Islet precursor cell (in vitro differentiated cells): ENCODE results near the gene PPARA.

Experiments
- DNase-seq: peaks from one replicate; pipeline ENCODE4 v3.0.0-alpha.2; 2018

Gene PPARA

GRCh38 chr22:46150034-46150654 is at the start of gene PPARA:
Gene PPARA (plus strand): TSS chr22:46150526. CDS start chr22:46198384, 47,858 bp downstream.
- DNase-seq, result peak; percentile 78

GRCh38 chr22:46102159-46102558 is 48.2 kb upstream of the PPARA start:
- DNase-seq, result no peak

- no peak for DNase-seq
Observed at GRCh38 chr22:46102752-46103151, 47.6 kb upstream of the PPARA start.

- no peak for DNase-seq
Observed at GRCh38 chr22:46103181-46103580, 47.1 kb upstream of the PPARA start.

- DNase-seq, result no peak
Observed at GRCh38 chr22:46103664-46104063, 46.7 kb upstream of the PPARA start.

GRCh38 chr22:46104170-46104880 is 46.0 kb upstream of the PPARA start:
- no peak for DNase-seq

- no peak for DNase-seq
Observed at GRCh38 chr22:46104881-46105493, 45.3 kb upstream of the PPARA start.

- DNase-seq, result no peak
Observed at GRCh38 chr22:46105494-46106278, 44.6 kb upstream of the PPARA start.

- DNase-seq, result no peak
Observed at GRCh38 chr22:46106279-46107022, 43.9 kb upstream of the PPARA start.

- no peak for DNase-seq
Observed at GRCh38 chr22:46107089-46107664, 43.1 kb upstream of the PPARA start.

GRCh38 chr22:46107753-46108563 is 42.4 kb upstream of the PPARA start:
- DNase-seq, result no peak

GRCh38 chr22:46108564-46109473 is 41.5 kb upstream of the PPARA start:
- peak; percentile 75 for DNase-seq

GRCh38 chr22:46109474-46110003 is 40.8 kb upstream of the PPARA start:
- DNase-seq, result no peak

- peak; percentile 74 for DNase-seq
Observed at GRCh38 chr22:46110215-46110614, 40.1 kb upstream of the PPARA start.

GRCh38 chr22:46111645-46112306 is 38.5 kb upstream of the PPARA start:
- no peak for DNase-seq

GRCh38 chr22:46112405-46112804 is 37.9 kb upstream of the PPARA start:
- DNase-seq, result no peak

GRCh38 chr22:46113110-46113909 is 37.0 kb upstream of the PPARA start:
- DNase-seq, result no peak

- DNase-seq, result no peak
Observed at GRCh38 chr22:46113910-46114517, 36.3 kb upstream of the PPARA start.
